NB4 (cell line): Measurements from ENCODE around the gene DSCAML1.

Experiments used
- POLR2A ChIP-seq: IDR thresholded peaks from 2 replicates; pipeline ENCODE4 v1.6.1; 2011; ENCODE audit warnings: mild to moderate bottlenecking; ENCODE audit not compliant: insufficient read length; ENCODE audit errors: extremely low read depth
- TF ChIP-seq, protein P1 (sequence below): IDR thresholded peaks from one replicate; pipeline ENCODE4 v1.5.1; 2012; ENCODE audit warnings: low read depth, low read length

DNA sequence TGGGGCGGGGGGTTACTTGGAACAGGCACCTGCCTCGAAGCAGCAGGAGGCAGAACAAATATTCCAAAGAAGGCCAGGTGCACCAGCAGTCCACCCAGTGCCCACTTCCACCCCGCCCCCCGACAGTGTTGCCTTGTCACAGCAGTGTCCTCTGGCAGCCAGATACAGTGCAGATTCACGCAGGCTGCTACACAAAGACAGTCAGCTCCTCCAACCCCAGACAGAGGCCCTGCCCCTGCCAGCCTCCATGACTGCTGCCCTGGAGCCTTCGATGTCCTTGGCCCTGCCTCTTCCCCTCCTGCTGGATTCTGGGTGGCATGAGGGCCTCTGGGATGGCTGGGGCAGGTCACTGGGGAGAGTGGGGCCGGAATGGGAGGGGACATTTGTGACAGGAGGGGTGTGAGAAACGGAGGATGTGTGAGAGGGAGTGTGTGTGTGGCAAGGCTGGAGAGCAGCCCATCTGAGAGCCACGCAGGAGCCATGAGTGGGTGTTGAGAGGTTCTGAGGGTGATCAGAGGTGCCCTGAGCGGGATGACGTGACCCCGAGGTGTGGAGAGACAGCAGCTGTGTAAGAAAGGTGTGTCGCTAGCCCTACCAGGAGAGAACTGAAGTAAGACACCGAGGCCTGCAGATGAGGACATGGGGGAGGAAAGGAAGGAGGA is 295.6 kb downstream of the DSCAML1 start:
- TF ChIP-seq, protein P1, sequence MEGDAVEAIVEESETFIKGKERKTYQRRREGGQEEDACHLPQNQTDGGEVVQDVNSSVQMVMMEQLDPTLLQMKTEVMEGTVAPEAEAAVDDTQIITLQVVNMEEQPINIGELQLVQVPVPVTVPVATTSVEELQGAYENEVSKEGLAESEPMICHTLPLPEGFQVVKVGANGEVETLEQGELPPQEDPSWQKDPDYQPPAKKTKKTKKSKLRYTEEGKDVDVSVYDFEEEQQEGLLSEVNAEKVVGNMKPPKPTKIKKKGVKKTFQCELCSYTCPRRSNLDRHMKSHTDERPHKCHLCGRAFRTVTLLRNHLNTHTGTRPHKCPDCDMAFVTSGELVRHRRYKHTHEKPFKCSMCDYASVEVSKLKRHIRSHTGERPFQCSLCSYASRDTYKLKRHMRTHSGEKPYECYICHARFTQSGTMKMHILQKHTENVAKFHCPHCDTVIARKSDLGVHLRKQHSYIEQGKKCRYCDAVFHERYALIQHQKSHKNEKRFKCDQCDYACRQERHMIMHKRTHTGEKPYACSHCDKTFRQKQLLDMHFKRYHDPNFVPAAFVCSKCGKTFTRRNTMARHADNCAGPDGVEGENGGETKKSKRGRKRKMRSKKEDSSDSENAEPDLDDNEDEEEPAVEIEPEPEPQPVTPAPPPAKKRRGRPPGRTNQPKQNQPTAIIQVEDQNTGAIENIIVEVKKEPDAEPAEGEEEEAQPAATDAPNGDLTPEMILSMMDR = no peak
- no peak for TF ChIP-seq POLR2A
